ENCODE measurements around the gene ZNF579. TPM values are rescaled to one million over a fixed set of nuclear protein-coding genes. Genes with fewer than 3 reads are reported as not detected.

Gene ZNF579
- total and polyA plus RNA-seq, 2 of the 13 experiments (the other 11 are each of a cell fraction or from before 2014, with no cell fraction given): 2.1 to 2.9 TPM

DNA sequence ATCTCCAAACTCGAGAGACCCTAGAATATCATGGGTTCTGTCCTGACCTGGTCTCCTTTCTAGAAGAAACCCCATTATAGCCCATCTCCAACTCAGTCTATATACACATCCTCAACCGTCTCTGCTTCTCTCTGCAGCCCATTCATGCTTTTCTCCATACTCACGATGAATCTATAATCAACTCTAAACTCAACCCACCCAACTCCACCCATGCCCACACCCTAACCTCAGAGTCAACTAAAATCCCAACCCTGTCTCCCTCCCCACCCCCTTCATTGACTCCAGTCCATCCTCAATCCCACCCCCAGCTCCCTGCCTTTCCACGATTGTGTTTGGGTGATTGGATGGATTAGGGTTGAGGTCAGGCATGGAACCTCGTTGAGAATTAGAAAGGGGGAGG, 37.1 kb downstream of the ZNF579 start:
- no peak for FAIRE-seq
- no peak overlapping the region for H3K9ac ChIP-seq (ENCODE audit: insufficient read depth, low read depth, low read length)
- H3K27me3 ChIP-seq (ENCODE audit: control insufficient read depth in 1 of 2, insufficient read depth in 2 of 2, low read length in 2 of 2): no peaks in the 10 kb centered on the region; a peak in 1 of 5 replicates
- H3K4me2 ChIP-seq (ENCODE audit: low read depth, low read length): no peak overlapping the region; the same call in 1 of the 2 replicates
- in situ Hi-C loops (cut with HindIII; ENCODE audit: extremely low pct_ligation_motif_present, low pct_unique_long_range_greater_than_20kb): no loop called here
- TF ChIP-seq ZNF816 (CRISPR knock-in tag; IDR thresholded peaks at IDR 0.05; ENCODE audit: borderline replicate concordance) (no peak), ATF7 (IDR thresholded peaks at IDR 0.05) (no peak), ATF7 (CRISPR knock-in tag; IDR thresholded peaks at IDR 0.05) (no peak), SP4 (CRISPR knock-in tag; IDR thresholded peaks at IDR 0.05) (no peak), CCDC6 (CRISPR knock-in tag; IDR thresholded peaks at IDR 0.05) (no peak), TRIM24 (CRISPR knock-in tag; IDR thresholded peaks at IDR 0.05) (no peak), CBX5 (CRISPR knock-in tag; IDR thresholded peaks at IDR 0.05; ENCODE audit: borderline replicate concordance) (no peak), SP5 (CRISPR knock-in tag; IDR thresholded peaks at IDR 0.05; ENCODE audit: borderline replicate concordance, low read depth) (no peak)
- TF ChIP-seq, protein P1, sequence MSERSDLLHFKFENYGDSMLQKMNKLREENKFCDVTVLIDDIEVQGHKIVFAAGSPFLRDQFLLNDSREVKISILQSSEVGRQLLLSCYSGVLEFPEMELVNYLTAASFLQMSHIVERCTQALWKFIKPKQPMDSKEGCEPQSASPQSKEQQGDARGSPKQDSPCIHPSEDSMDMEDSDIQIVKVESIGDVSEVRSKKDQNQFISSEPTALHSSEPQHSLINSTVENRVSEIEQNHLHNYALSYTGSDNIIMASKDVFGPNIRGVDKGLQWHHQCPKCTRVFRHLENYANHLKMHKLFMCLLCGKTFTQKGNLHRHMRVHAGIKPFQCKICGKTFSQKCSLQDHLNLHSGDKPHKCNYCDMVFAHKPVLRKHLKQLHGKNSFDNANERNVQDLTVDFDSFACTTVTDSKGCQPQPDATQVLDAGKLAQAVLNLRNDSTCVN (CRISPR knock-in tag; IDR thresholded peaks at IDR 0.05; ENCODE audit: borderline replicate concordance): no peak
- TF ChIP-seq, protein P2, sequence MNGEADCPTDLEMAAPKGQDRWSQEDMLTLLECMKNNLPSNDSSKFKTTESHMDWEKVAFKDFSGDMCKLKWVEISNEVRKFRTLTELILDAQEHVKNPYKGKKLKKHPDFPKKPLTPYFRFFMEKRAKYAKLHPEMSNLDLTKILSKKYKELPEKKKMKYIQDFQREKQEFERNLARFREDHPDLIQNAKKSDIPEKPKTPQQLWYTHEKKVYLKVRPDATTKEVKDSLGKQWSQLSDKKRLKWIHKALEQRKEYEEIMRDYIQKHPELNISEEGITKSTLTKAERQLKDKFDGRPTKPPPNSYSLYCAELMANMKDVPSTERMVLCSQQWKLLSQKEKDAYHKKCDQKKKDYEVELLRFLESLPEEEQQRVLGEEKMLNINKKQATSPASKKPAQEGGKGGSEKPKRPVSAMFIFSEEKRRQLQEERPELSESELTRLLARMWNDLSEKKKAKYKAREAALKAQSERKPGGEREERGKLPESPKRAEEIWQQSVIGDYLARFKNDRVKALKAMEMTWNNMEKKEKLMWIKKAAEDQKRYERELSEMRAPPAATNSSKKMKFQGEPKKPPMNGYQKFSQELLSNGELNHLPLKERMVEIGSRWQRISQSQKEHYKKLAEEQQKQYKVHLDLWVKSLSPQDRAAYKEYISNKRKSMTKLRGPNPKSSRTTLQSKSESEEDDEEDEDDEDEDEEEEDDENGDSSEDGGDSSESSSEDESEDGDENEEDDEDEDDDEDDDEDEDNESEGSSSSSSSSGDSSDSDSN (CRISPR knock-in tag; IDR thresholded peaks at IDR 0.05): no peak
- WGBS (ENCODE audit: low lambda C conversion rate): 22% methylated on average over 5 of the region's 5 CpGs
- H3K27ac ChIP-seq (ENCODE audit: extremely low read length, insufficient read depth, low read length): no peak overlapping the region
- intact Hi-C loops (cut with micrococcal nuclease; ENCODE audit: unreplicated experiment): no loop called here
- CTCF ChIA-PET (ENCODE audit: low intra/inter-chr PET ratio, low total read pairs): no interaction called here
- no peak for ATAC-seq
- H3K4me3 ChIP-seq (replicated peaks in 1 of 3; ENCODE audit: insufficient read depth in 1 of 3, low read depth in 2 of 3, low read length in 3 of 3): no peak overlapping the region
- no peaks in the 10 kb centered on the region for H4K20me1 ChIP-seq (ENCODE audit: insufficient read depth, low read length)
- POLR2A ChIA-PET: interaction anchor here (0.7 kb wide), 1 partner anchor 426 kb away, joined by 3 read pairs; no protein-coding TSS in a partner anchor
- DNase-seq (ENCODE audit: low spot score): no peak
- H3K9me3 ChIP-seq (ENCODE audit: low read length): no peaks in the 10 kb centered on the region
- H3K4me1 ChIP-seq (ENCODE audit: insufficient read depth, low read length): peaks cover 45% of the 10 kb centered on the region
- H2AFZ ChIP-seq (ENCODE audit: low read length): no peak overlapping the region
- no peaks in the 10 kb centered on the region for H3K79me2 ChIP-seq (ENCODE audit: insufficient read depth, low read length)
- H3K36me3 ChIP-seq (replicated peaks in 1 of 2; ENCODE audit: control insufficient read depth in 1 of 2, insufficient read depth in 2 of 2, low read length in 2 of 2): no peaks in the 10 kb centered on the region
- BruUV-seq (replicated peaks): no TSS peak
